HG03108 (cell line): ENCODE results near the gene G3BP1.
"Not testable (repeated sequence)": the region's sequence is repeated elsewhere in the genome, so short reads cannot be mapped to it uniquely, and the experiment has no call there.

ENCODE experiments used
- ATAC-seq: cut with Tn5 transposase; IDR thresholded peaks from one replicate; pipeline ENCODE4 v1.9.1; 2021; ENCODE audit warnings: moderate library complexity; ENCODE audit not compliant: unreplicated experiment

G3BP1 gene

GRCh38 chr5:151771259-151772028, at the start of gene G3BP1:
G3BP1 (plus strand) TSS chr5:151771954; CDS start chr5:151786621, 14,667 bp downstream.
- peak; percentile 77 for ATAC-seq

DNA sequence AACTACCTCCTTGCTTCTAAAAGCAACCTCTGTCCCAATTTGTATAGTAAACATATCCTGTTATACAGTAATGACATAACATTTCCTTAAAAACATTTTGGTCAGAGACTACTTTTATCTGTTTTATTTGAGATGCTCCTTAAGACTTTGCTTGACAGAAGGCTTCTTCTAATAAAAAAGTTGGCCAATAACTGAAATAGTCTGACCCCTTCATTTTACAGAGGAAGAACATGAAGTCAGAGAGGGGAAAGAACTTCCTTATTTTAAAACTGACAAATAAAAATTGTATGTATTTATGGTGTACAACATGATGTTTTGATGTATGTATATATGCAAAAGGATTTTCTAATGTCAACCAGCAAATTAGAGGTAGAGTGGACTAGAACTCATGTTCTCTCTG, 49.2 kb upstream of the G3BP1 start:
- no peak for ATAC-seq

DNA sequence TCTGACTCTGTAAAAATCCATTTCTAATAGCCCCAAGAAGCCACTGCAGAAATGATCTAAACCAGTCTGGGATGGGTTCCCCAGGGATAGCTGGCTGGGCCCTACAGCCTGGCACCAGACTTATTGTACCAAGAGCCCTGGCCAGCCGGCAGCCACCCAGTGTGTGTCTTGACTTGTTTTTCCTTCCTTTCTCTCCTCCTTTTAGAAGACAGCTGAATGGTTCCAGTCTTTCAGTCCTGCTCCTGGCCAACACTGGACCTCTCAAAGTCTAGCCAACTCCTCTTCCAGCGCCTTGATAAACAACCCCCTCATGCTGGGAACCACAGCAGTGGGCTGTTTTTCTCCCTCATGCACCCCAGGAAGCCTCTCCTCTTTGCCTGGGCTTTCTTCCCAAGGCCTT, 47.4 kb upstream of the G3BP1 start:
- no peak for ATAC-seq

GRCh38 chr5:151729597-151729996, 42.2 kb upstream of the G3BP1 start:
- not testable (repeated sequence) for ATAC-seq

- ATAC-seq: no peak
These were observed 41.4 kb upstream of the G3BP1 start for GRCh38 chr5:151730381-151730780.

DNA sequence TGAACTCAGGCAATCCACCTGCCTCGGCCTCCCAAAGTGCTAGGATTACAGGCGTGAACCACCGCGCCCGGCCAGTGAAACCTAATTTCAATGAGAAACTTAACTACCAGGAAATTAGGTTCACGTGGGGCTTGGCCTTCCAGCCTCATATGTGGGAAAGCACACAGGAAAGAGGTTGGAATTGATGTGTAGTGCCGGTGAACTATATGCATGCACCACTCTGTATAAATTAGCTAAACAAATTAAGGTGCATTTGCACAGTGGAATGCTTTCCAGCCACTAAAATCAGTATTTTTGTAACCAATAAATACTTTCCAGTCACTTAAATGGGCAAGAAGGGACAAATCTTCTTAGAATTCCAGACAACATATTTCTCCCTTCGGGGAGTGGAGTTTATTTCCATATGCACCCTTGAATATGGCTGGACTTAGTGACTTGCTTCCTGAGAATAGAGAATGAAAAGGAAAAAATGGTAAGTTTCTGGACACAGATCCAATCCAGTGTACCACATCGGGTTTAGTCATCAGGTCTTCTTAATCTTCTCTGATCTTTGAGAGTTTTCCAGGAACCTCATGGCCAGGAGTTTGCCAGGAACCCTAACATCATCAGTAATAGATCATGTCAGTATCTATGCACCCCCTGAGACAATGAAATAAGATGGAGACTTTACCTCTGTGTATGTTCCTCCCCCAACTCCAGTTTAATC, 38.2 kb upstream of the G3BP1 start:
- ATAC-seq: no peak

DNA sequence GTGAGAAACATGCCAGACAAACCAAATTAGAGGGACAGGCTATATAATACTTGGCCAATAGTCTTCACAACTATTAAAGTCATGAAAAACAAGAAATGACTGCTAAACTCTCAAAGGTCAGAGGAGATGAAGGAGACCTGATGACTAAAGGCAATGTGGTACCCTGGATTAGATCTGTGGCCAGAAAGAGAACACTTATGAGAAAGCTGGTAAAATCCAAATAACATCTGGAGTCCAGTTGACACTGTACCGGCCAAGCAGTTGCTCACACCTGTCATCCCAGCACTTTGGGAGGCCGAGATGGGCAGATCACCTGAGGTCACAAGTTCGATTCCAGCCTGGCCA, 37.7 kb upstream of the G3BP1 start:
- ATAC-seq: no peak

DNA sequence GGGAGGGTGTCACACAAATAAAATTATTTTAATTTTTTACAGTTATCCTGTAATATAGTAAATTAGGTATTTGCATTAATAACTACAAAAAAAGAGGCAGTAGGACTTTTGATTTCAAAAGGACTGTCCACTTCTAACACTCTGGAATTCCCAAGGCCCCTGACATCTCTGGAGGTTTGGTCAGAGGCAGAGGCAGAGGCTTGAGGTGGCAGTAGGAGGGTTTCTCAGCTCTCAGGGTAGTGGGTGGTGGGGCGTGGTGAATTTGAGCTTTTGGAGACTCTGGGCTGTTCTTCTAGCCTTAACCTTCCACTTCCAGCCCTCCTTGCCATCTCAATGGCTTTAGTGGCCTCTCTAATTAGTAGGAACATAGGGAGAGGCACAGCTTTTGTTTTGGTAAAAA, 36.1 kb upstream of the G3BP1 start:
- no peak for ATAC-seq

- ATAC-seq: no peak
These were observed 34.3 kb upstream of the G3BP1 start for GRCh38 chr5:151737431-151737830.

DNA sequence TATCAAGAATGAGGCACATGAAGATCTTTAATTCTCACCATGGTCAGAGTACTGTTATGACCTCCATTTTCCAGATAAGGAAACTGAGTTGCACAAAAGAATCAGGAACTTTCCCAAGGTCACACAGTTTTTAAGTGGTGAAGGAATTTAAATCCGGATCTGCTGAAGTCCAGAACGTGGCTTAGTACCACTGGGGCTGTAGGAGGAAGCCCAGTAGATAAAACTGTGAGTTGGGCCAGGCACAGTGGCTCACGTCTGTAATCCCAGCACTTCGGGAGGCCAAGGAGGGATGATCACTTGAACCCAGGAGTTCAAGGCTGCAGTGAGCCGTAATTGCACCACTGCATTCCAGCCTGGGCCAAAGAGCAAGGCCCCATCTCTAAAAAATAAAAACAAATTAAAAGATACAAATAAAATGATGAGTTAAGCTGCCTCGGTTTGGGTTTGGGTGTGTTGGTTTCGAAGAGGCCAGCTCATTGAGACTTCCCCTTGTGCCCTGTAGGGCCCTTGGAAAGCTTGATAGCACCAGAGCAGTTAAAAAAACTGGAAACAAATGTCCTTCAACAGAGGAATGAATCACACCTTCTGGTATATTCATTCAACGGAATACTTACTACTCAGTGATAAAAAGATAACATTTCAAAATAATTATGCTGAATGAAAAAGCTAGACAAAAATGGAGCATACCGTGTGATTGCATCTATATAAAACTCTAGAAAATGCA, 33.5 kb upstream of the G3BP1 start:
- ATAC-seq: no peak

DNA sequence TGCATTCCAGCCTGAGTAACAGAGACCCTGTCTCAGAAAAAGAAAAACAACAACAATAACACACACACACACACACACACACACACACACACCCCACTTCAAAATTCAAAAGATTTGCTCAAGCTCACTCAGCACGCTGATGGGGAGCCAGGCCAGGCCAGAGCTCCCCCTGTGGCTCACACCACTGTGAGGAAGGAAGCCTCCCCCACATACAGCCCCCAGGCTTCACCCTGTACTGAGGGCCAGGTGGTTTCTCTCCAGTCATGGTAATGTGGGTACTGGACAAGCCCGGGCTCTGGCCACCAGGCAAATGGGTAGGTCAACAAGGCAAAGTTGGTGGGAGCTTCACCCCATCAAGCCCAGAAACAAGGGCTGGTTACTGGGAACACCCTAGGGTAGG, 32.4 kb upstream of the G3BP1 start:
- ATAC-seq: no peak

- ATAC-seq: no peak
These were observed 31.8 kb upstream of the G3BP1 start for GRCh38 chr5:151739939-151740335.

DNA sequence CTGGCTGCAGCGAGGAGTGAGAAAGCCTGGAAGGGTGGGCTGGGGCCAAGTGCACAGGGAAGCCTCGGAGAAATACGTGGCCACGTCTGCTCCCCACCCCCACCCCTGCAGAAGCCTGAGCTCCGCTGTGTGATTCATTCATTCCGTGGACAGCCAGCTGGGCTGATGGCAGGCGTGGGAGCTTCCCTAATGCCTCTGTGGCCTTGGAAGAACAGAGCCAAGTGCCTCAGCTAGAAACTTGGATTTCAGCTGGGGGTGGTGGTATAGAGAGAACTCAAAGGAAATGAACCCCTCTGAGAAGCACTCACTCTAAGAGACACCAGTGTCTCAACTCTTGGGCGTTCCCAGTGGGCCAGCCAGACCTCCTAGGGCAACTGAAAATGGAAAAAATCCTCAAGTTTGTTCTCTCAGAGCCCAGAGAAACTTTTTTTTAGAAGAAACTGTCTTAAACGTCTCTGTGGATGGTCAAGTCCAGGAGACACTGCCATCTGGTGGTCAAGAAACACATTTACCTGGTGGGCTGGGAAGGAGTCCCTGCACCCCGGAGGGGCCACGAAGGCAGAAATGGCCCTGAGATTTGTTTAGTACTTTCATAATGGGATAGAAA, 31.3 kb upstream of the G3BP1 start:
- peak; percentile 51 for ATAC-seq

GRCh38 chr5:151740958-151741373, 30.8 kb upstream of the G3BP1 start:
- ATAC-seq: no peak

- ATAC-seq: no peak
These were observed 29.9 kb upstream of the G3BP1 start for GRCh38 chr5:151741678-151742423.

- ATAC-seq: no peak
These were observed 28.9 kb upstream of the G3BP1 start for GRCh38 chr5:151742870-151743294.

DNA sequence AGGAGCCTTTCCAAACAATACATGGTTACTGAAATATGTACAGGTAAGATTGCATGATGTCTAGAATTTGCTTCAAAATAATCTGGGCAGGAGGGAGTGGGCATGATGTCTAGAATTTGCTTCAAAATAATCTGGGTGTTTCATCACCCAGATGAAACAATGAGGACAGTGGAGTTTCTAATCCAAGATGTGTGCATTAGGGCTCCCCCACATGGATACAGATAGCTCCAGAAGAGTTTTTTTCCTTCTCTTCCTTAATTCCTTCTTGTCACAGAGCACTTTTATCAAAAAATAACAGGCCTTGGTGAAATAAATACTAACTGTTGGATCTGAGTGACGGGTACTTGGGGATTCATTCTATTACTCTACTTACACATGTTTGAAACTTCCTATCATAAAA, 28.2 kb upstream of the G3BP1 start:
- ATAC-seq: no peak

GRCh38 chr5:151745071-151745705, 26.6 kb upstream of the G3BP1 start:
- ATAC-seq: peak; percentile 55

- ATAC-seq: no peak
These were observed 21.6 kb upstream of the G3BP1 start for GRCh38 chr5:151750121-151750520.

DNA sequence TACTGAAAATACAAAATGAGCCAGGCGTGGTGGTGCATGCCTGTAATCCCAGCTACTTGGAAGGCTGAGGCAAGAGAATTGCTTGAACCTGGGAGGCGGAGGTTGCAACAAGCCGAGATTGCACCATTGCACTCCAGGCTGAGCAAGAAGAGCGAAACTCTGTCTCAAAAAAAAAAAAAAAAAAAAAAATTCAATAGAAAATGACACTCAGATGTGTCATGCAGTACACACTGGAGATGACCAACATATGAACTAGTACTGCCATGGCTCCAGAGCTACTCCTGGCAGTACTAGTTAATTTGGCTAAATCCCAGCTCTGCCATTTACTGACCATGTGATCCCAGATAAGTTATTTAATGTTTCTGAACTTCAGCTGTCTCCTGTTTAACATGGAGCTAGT, 20.7 kb upstream of the G3BP1 start:
- ATAC-seq: no peak
